Right lobe of liver (tissue), 6 donors: ENCODE measurements around the gene PRDM8. TPM values are rescaled to one million over a fixed set of nuclear protein-coding genes. Genes with fewer than 3 reads are reported as not detected.

Source experiments
- ATAC-seq, 4 donors: fragments of 200-7000 bp; cut with Tn5 transposase; one replicate each; pipeline ENCODE4 v1.9.1; 2020; ENCODE audit warnings: mild to moderate bottlenecking in 4 of 4, moderate library complexity in 4 of 4
- DNase-seq, 3 donors: peaks; one replicate each; pipeline ENCODE4 v3.0.0-alpha.2; 2020
- H3K27ac ChIP-seq, 3 donors: fragments of 200-600 bp; one replicate each; pipeline ENCODE4 v1.8.0; 2022
- H3K27me3 ChIP-seq, 2 donors: fragments of 200-600 bp; one replicate each; pipeline ENCODE4 v1.8.0; 2022
- H3K36me3 ChIP-seq, 4 donors: fragments of 200-600 bp; sonication (generic) in 1 of 4; one replicate each; pipeline versions ENCODE4 v1.5.1 to v1.8.0; 2017 to 2022; ENCODE audit warnings: control low read depth in 1 of 4
- H3K4me1 ChIP-seq, 4 donors: fragments of 200-600 bp; sonication (generic) in 1 of 4; one replicate each; pipeline versions ENCODE4 v1.5.1 to v1.8.0; 2017 to 2022; ENCODE audit warnings: control low read depth in 1 of 4
- H3K4me3 ChIP-seq, 3 donors: fragments of 200-600 bp; one replicate each; pipeline ENCODE4 v1.8.0; 2022
- H3K9me3 ChIP-seq, 4 donors: fragments of 200-600 bp; sonication (generic) in 1 of 4; one replicate each; pipeline versions ENCODE4 v1.5.1 to v1.8.0; 2017 to 2022; ENCODE audit warnings: control low read depth in 1 of 4
- POLR2A ChIP-seq: fragments of 450-650 bp; IDR thresholded peaks from one replicate; pipeline ENCODE4 v1.6.1; 2017; ENCODE audit warnings: antibody characterized with exemption, mild to moderate bottlenecking
- WGBS: methylation state at CpG from one replicate; pipeline ENCODE4 v1.1.6; 2018; ENCODE audit warnings: low coverage, low lambda C conversion rate; ENCODE audit not compliant: insufficient coverage; ENCODE audit errors: missing lambda C conversion rate; 5-methylcytosine and 5-hydroxymethylcytosine counted together
- intact Hi-C, 2 donors: fragments of 100-400 bp; cut with DNase I; formaldehyde crosslinking; loops; one replicate each; pipeline versions ENCODE4 v1.11.2 to v1.14.1; 2022
- total RNA-seq, 6 experiments: library from RNA; depleted of rRNA in 2 of 6; stranded (reverse); fragments of >200 nt in 2 of 6; fragmentation: NEBNext Ultra II Directional in 3 of 6; extraction: Animal tissue kit (Norgen Biotek cat#: 25700) in 3 of 6; gene quantifications; one replicate each; pipeline versions ENCODE4 v1.1.0 to v1.2.4, GENCODE V29; 2016 to 2023
- TF ChIP-seq, protein P1 (sequence below), 4 donors: fragments of 200-600 bp in 3 of 4; fragments of 450-650 bp in 1 of 4; IDR thresholded peaks; one replicate each; pipeline versions ENCODE4 v1.5.1 to v1.8.0; 2016 to 2022; ENCODE audit warnings: antibody characterized with exemption in 4 of 4, mild to moderate bottlenecking in 2 of 4
- donor health status: DM: no; HTN: yes; CAD: no.
- donor health status: DM: no; HTN: no; CAD: no.
- donor health status: DM: no; HTN: no; CAD: no.
- donor health status: DM: no; HTN: yes; CAD: no.
- donor health status: DM: no; HTN: yes; CAD: no.

PRDM8 gene
- total RNA-seq, 6 experiments from 2014 or later: 0.07 to 0.37 (median 0.12) TPM; not detected in 1

DNA sequence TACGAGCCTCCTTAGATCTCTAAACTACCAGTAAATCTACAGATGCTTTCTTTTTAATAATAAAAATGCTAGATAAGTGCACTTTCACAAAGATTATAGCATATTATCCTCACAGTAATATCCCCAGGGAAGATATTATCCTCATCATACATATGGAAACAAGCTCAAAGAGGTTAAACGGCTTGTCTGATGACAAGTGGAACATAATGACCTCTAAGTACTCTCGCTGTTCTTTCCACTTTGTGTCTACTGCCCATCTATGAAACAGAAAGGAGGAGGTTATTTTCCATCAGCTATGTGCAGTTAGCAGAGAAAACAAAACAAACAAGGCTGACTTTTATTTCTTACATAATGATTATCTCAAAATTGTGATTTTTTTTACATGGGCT, 42.8 kb upstream of the PRDM8 start:
- no peak overlapping the region for H3K27ac ChIP-seq
- no peak for TF ChIP-seq POLR2A
- TF ChIP-seq, protein P1, sequence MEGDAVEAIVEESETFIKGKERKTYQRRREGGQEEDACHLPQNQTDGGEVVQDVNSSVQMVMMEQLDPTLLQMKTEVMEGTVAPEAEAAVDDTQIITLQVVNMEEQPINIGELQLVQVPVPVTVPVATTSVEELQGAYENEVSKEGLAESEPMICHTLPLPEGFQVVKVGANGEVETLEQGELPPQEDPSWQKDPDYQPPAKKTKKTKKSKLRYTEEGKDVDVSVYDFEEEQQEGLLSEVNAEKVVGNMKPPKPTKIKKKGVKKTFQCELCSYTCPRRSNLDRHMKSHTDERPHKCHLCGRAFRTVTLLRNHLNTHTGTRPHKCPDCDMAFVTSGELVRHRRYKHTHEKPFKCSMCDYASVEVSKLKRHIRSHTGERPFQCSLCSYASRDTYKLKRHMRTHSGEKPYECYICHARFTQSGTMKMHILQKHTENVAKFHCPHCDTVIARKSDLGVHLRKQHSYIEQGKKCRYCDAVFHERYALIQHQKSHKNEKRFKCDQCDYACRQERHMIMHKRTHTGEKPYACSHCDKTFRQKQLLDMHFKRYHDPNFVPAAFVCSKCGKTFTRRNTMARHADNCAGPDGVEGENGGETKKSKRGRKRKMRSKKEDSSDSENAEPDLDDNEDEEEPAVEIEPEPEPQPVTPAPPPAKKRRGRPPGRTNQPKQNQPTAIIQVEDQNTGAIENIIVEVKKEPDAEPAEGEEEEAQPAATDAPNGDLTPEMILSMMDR (IDR thresholded peaks at IDR 0.05): no peak
- H3K4me3 ChIP-seq: no peak overlapping the region
- intact Hi-C loops: no loop called here
- no peaks in the 10 kb centered on the region for H3K36me3 ChIP-seq
- ATAC-seq (no peak), DNase-seq (no peak)
- no peaks in the 10 kb centered on the region for H3K9me3 ChIP-seq
- no peaks in the 10 kb centered on the region for H3K4me1 ChIP-seq
- WGBS: 53% methylated on average over 3 of the region's 3 CpGs
- H3K27me3 ChIP-seq: no peaks in the 10 kb centered on the region

DNA sequence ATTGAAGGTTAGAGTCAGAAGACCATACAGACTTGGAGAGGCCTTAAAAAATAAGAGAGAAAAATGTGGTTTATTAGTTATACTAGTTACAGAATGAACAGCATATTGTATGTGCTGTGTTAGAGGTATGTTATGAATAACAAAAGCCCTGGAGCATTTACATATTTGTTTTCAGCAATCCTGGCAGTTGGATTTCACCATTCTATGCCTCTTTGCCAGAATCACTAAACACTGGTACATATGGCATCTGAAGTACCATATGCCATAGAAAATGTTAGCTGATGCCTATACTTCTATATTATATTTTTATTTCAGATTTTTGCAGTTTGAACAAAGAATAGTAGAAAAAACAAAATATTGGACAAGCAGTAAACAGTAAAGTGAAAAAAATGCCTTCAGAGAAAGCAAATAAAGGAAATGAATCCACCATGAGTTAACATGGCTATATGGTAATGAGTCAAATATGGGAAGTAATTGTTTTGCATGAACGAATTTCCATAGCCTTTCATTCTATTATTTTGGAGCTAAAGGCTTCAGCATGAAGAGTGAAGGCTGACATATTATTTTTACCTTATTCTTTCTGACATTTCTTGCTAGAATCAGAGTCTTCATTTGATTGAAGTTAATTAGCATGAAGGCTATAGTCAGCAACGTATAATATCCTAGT, 41.9 kb upstream of the PRDM8 start:
- no peak overlapping the region for H3K27ac ChIP-seq
- DNase-seq: no peak
- H3K9me3 ChIP-seq: no peaks in the 10 kb centered on the region
- TF ChIP-seq POLR2A: no peak
- TF ChIP-seq, protein P1 (IDR thresholded peaks at IDR 0.05): no peak
- ATAC-seq: no peak
- H3K4me1 ChIP-seq: no peaks in the 10 kb centered on the region
- H3K27me3 ChIP-seq: no peaks in the 10 kb centered on the region
- intact Hi-C loops: no loop called here
- H3K4me3 ChIP-seq: no peak overlapping the region
- WGBS: 28% methylated on average over 2 of the region's 2 CpGs
- no peaks in the 10 kb centered on the region for H3K36me3 ChIP-seq

DNA sequence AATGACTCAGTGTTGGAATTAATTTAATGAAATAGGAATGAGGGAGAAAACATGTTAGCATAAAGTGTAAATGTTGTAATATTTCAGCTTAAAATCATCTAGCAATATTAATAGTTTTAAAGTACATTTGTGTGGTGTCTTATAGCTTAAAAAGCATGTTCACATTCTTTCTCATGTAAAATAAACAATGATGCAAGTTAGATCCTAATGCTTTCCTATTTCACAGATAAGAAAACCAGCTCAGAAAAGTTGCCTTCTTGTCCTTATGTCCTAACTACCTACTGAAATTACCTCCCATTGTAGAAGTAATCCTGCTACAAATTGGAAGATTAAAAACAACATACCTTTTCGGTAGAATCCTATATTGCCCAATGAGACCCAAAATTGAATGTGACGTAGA, 40.9 kb upstream of the PRDM8 start:
- no peak for DNase-seq
- no peaks in the 10 kb centered on the region for H3K36me3 ChIP-seq
- no peak overlapping the region for H3K4me3 ChIP-seq
- intact Hi-C loops: no loop called here
- 75% methylated on average over 2 of the region's 2 CpGs for WGBS
- H3K4me1 ChIP-seq: no peaks in the 10 kb centered on the region
- no peak overlapping the region for H3K27ac ChIP-seq
- H3K9me3 ChIP-seq: no peaks in the 10 kb centered on the region
- TF ChIP-seq, protein P1 (IDR thresholded peaks at IDR 0.05): no peak
- TF ChIP-seq POLR2A: no peak
- no peaks in the 10 kb centered on the region for H3K27me3 ChIP-seq
- ATAC-seq: no peak

DNA sequence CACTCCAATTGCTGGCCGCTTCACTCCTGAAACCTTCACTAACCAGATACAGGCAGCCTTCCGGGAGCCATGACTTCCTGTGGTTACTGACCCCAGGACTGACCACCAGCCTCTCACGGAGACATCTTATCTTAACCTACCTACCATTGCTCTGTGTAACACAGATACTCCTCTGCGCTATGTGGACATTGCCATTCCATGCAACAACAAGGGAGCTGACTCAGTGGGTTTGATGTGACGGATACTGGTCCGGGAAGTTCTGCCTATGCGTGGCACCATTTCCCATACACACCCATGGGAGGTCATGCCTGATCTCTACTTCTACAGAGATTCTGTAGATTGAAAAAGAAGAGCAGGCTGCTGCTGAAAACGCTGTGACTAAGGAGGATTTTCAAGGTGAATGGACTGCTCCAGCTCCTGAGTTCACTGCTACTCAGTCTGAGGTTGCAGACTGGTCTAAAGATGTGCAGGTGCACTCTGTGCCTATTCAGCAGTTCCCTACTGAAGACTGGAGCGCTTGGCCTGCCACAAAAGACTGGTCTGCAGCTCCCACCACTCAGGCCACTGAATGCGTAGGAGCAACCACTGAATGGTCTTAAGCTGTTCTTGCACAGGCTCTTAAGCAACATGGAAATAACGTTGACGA, 35.8 kb upstream of the PRDM8 start:
- H3K36me3 ChIP-seq: no peaks in the 10 kb centered on the region
- intact Hi-C loops: no loop called here
- no peaks in the 10 kb centered on the region for H3K4me1 ChIP-seq
- H3K27me3 ChIP-seq: peaks cover 0 to 3% of the 10 kb centered on the region in 2 donors
- H3K27ac ChIP-seq: no peak overlapping the region
- DNase-seq (no peak), ATAC-seq (no peak)
- no peak for TF ChIP-seq POLR2A
- TF ChIP-seq, protein P1 (IDR thresholded peaks at IDR 0.05): no peak
- H3K4me3 ChIP-seq: no peak overlapping the region
- 66% methylated on average over 11 of the region's 12 CpGs for WGBS
- H3K9me3 ChIP-seq: no peaks in the 10 kb centered on the region
